ENCODE measurements around the gene CKAP4.

Gene CKAP4

DNA sequence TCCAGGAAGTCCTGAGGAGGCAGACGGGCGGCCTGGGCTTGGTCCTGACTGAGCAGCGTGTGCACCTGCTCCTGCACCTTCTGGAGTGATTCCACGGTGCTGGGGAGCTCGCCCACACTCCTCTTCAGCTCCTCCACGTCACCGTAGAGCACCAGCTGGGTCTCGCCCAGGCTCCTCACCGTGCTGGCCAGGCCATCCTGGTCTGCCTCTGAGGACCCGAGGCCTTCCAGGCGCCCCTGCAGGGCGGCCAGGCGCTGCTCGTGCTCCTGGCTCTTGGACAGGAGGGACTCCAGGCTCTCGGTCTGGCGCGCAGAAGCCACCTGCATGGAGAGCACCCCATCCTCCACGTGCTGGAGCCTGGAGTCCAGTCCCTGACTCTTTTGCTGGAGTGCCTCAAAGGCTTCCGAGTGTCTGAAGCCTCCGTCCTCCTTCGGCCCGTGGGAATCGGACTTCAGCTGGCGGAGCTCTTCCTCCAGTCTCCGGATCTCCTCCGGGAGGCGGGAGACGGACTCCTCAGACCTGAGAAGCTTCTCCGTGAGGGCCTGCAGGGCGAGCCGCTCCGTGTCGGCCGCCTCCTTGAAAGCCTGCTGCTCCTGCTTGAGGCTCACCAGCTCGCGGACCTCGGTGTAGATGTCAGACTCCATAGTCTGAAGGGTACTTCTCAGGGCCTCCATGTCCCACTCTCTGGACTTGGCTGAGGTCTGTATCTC lies 8.4 kb downstream of the CKAP4 start:
- peaks cover 65% of the 10 kb centered on the region for H3K36me3 ChIP-seq (ENCODE audit: insufficient read depth, low read length)
- no peaks in the 10 kb centered on the region for H3K9me3 ChIP-seq (ENCODE audit: insufficient read depth, low read depth, low read length)
- H3K27me3 ChIP-seq (ENCODE audit: insufficient read depth, low read length), result no peaks in the 10 kb centered on the region
- H3K4me1 ChIP-seq (ENCODE audit: insufficient read depth, low read length), result no peaks in the 10 kb centered on the region
- H3K4me3 ChIP-seq (ENCODE audit: low read length), result no peak overlapping the region
- H3K27ac ChIP-seq (ENCODE audit: low read depth, low read length), result no peak overlapping the region
- WGBS, result 96% methylated on average over 37 of the region's 37 CpGs
- no peak overlapping the region for H3K9ac ChIP-seq (ENCODE audit: low read depth, low read length)

- H3K27me3 ChIP-seq (ENCODE audit: insufficient read depth, low read length), result no peaks in the 10 kb centered on the region
- H3K4me3 ChIP-seq (ENCODE audit: low read length), result no peak overlapping the region
- no peak overlapping the region for H3K9ac ChIP-seq (ENCODE audit: low read depth, low read length)
- WGBS, result 85% methylated on average over 11 of the region's 11 CpGs
- peaks cover 53% of the 10 kb centered on the region for H3K36me3 ChIP-seq (ENCODE audit: insufficient read depth, low read length)
- H3K27ac ChIP-seq (ENCODE audit: low read depth, low read length), result no peak overlapping the region
- no peaks in the 10 kb centered on the region for H3K4me1 ChIP-seq (ENCODE audit: insufficient read depth, low read length)
- no peaks in the 10 kb centered on the region for H3K9me3 ChIP-seq (ENCODE audit: insufficient read depth, low read depth, low read length)
Measured at GRCh38 chr12:106238146-106238545, 9.7 kb downstream of the CKAP4 start.

DNA sequence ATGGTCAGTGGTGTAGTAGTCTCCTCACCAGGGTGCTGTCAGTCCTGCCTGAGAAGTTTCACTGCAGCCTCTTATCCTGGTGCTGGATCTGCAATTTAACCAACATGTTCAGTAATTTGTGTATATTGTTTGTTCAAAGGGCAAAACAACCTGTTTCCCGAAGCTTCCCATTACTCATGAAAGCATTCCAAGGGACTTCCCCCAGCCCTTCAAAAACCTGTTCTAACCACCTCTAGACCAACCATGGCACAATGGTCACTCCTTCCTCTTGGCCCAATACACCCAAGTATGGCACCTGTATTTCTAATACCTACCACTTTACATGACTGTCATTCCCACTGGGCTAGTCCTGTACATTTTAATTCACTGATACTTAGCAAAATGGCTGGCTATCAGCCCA lies 12.1 kb downstream of the CKAP4 start:
- Histone ChIP-seq H3K36me3 (ENCODE audit: insufficient read depth, low read length) (peaks cover 33% of the 10 kb centered on the region), H3K27ac (ENCODE audit: low read depth, low read length) (no peak overlapping the region), H3K27me3 (ENCODE audit: insufficient read depth, low read length) (no peaks in the 10 kb centered on the region), H3K4me3 (ENCODE audit: low read length) (no peak overlapping the region), H3K9me3 (ENCODE audit: insufficient read depth, low read depth, low read length) (no peaks in the 10 kb centered on the region), H3K4me1 (ENCODE audit: insufficient read depth, low read length) (no peaks in the 10 kb centered on the region), H3K9ac (ENCODE audit: low read depth, low read length) (no peak overlapping the region)
- WGBS, result 92% methylated on average over 1 of the region's 1 CpG

- Histone ChIP-seq H3K4me3 (ENCODE audit: low read length) (no peak overlapping the region), H3K9ac (ENCODE audit: low read depth, low read length) (no peak overlapping the region), H3K36me3 (ENCODE audit: insufficient read depth, low read length) (peaks cover 19% of the 10 kb centered on the region), H3K27me3 (ENCODE audit: insufficient read depth, low read length) (no peaks in the 10 kb centered on the region), H3K4me1 (ENCODE audit: insufficient read depth, low read length) (no peaks in the 10 kb centered on the region), H3K27ac (ENCODE audit: low read depth, low read length) (no peak overlapping the region), H3K9me3 (ENCODE audit: insufficient read depth, low read depth, low read length) (no peaks in the 10 kb centered on the region)
- WGBS, result 92% methylated on average over 3 of the region's 3 CpGs
Measured at GRCh38 chr12:106234449-106234848, 13.4 kb downstream of the CKAP4 start.

DNA sequence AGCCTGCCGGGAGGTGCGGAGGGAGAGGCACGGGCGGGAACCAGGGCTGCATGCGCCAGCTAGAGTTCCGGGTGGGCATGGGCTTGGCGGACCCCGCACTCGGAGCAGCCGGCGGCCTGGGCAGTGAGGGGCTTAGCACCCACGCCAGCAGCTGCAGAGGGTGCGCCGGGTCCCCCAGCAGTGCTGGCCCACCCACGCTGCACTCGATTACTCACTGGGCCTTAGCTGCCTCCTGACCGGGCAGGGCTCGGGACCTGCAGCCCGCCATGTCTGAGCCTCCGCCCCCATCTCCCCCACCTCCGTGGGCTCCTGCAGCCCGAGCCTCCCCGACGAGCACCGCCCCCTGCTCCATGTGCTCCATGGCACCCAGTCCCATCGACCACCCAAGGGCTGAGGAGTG lies 14.8 kb downstream of the CKAP4 start:
- no peaks in the 10 kb centered on the region for H3K9me3 ChIP-seq (ENCODE audit: insufficient read depth, low read depth, low read length)
- H3K27ac ChIP-seq (ENCODE audit: low read depth, low read length), result no peak overlapping the region
- peaks cover 5% of the 10 kb centered on the region for H3K36me3 ChIP-seq (ENCODE audit: insufficient read depth, low read length)
- WGBS, result 93% methylated on average over 26 of the region's 26 CpGs
- no peak overlapping the region for H3K4me3 ChIP-seq (ENCODE audit: low read length)
- H3K4me1 ChIP-seq (ENCODE audit: insufficient read depth, low read length), result no peaks in the 10 kb centered on the region
- H3K27me3 ChIP-seq (ENCODE audit: insufficient read depth, low read length), result no peaks in the 10 kb centered on the region
- H3K9ac ChIP-seq (ENCODE audit: low read depth, low read length), result no peak overlapping the region

GRCh38 chr12:106229036-106229591 lies 18.7 kb downstream of the CKAP4 start:
- no peaks in the 10 kb centered on the region for H3K9me3 ChIP-seq (ENCODE audit: insufficient read depth, low read depth, low read length)
- H3K9ac ChIP-seq (ENCODE audit: low read depth, low read length), result no peak overlapping the region
- H3K4me1 ChIP-seq (ENCODE audit: insufficient read depth, low read length), result no peaks in the 10 kb centered on the region
- H3K27me3 ChIP-seq (ENCODE audit: insufficient read depth, low read length), result no peaks in the 10 kb centered on the region
- H3K4me3 ChIP-seq (ENCODE audit: low read length), result no peak overlapping the region
- WGBS, result 90% methylated on average over 12 of the region's 12 CpGs
- no peaks in the 10 kb centered on the region for H3K36me3 ChIP-seq (ENCODE audit: insufficient read depth, low read length)
- no peak overlapping the region for H3K27ac ChIP-seq (ENCODE audit: low read depth, low read length)

DNA sequence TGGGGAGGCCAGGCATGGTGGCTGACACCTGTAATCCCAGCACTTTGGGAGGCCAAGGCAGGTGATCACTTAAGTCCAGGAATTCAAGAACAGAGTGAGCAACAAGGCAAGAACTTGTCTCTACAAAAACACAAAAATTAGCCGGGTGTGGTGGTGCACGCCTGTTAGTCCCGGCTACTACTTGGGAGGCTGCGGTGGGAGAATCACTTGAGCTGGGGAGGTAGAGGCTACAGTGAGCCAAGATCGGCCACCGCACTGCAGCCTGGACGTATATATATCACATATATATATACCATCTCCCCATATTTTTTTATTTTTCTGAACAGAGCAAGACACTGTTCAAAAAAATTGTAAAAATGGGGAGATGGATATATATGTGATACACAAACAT lies 19.5 kb downstream of the CKAP4 start:
- Histone ChIP-seq H3K9me3 (ENCODE audit: insufficient read depth, low read depth, low read length) (no peaks in the 10 kb centered on the region), H3K4me3 (ENCODE audit: low read length) (no peak overlapping the region), H3K4me1 (ENCODE audit: insufficient read depth, low read length) (no peaks in the 10 kb centered on the region), H3K27me3 (ENCODE audit: insufficient read depth, low read length) (no peaks in the 10 kb centered on the region), H3K9ac (ENCODE audit: low read depth, low read length) (no peak overlapping the region), H3K27ac (ENCODE audit: low read depth, low read length) (no peak overlapping the region), H3K36me3 (ENCODE audit: insufficient read depth, low read length) (no peaks in the 10 kb centered on the region)
- 85% methylated on average over 5 of the region's 7 CpGs for WGBS

- Histone ChIP-seq H3K9me3 (ENCODE audit: insufficient read depth, low read depth, low read length) (no peaks in the 10 kb centered on the region), H3K27ac (ENCODE audit: low read depth, low read length) (no peak overlapping the region), H3K9ac (ENCODE audit: low read depth, low read length) (no peak overlapping the region), H3K4me1 (ENCODE audit: insufficient read depth, low read length) (no peaks in the 10 kb centered on the region), H3K27me3 (ENCODE audit: insufficient read depth, low read length) (no peaks in the 10 kb centered on the region), H3K36me3 (ENCODE audit: insufficient read depth, low read length) (no peaks in the 10 kb centered on the region), H3K4me3 (ENCODE audit: low read length) (no peak overlapping the region)
- 92% methylated on average over 7 of the region's 8 CpGs for WGBS
Measured at GRCh38 chr12:106227641-106228319, 20.0 kb downstream of the CKAP4 start.

GRCh38 chr12:106226884-106227640 lies 20.8 kb downstream of the CKAP4 start:
- Histone ChIP-seq H3K27ac (ENCODE audit: low read depth, low read length) (no peak overlapping the region), H3K27me3 (ENCODE audit: insufficient read depth, low read length) (no peaks in the 10 kb centered on the region), H3K9ac (ENCODE audit: low read depth, low read length) (no peak overlapping the region), H3K36me3 (ENCODE audit: insufficient read depth, low read length) (no peaks in the 10 kb centered on the region), H3K9me3 (ENCODE audit: insufficient read depth, low read depth, low read length) (no peaks in the 10 kb centered on the region), H3K4me3 (ENCODE audit: low read length) (no peak overlapping the region), H3K4me1 (ENCODE audit: insufficient read depth, low read length) (no peaks in the 10 kb centered on the region)
- WGBS, result 67% methylated on average over 10 of the region's 11 CpGs

DNA sequence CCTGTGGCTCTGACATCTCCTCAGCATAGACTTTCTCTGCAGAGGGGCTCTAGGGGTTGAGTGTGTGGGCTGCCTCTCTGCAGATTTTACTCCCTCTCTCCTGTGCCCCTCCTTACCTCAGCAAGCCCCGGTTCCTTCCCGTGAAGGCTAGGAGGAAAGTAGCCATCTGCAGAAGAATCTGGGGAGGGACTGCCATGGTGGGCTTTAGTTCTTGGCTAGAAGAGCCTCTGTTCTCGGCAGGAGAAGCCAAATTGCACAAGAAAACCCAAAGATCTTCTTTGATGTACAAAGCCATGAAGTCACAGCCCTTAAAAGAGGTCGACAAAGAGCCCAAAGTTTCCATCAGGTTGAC lies 23.5 kb downstream of the CKAP4 start:
- Histone ChIP-seq H3K27me3 (ENCODE audit: insufficient read depth, low read length) (no peaks in the 10 kb centered on the region), H3K9me3 (ENCODE audit: insufficient read depth, low read depth, low read length) (no peaks in the 10 kb centered on the region), H3K27ac (ENCODE audit: low read depth, low read length) (no peak overlapping the region), H3K4me3 (ENCODE audit: low read length) (no peak overlapping the region), H3K36me3 (ENCODE audit: insufficient read depth, low read length) (no peaks in the 10 kb centered on the region), H3K9ac (ENCODE audit: low read depth, low read length) (no peak overlapping the region), H3K4me1 (ENCODE audit: insufficient read depth, low read length) (no peaks in the 10 kb centered on the region)
- WGBS, result 50% methylated on average over 4 of the region's 4 CpGs

All from HUES64 (cell line).